Neural cell (in vitro differentiated cells): ENCODE measurements around the gene LRRC8B. TPM values are rescaled to one million over a fixed set of nuclear protein-coding genes. Genes with fewer than 3 reads are reported as not detected.
"Not testable (repeated sequence)": the region's sequence is repeated elsewhere in the genome, so short reads cannot be mapped to it uniquely, and the experiment has no call there.

Experiments
- H2AFZ ChIP-seq: fragments of 200-600, 300-800 bp; sonication (generic), shearing (Covaris generic); 2 replicates; pipeline ENCODE4 v1.6.0; 2014; ENCODE audit warnings: low read depth, mild to moderate bottlenecking, antibody characterized with exemption, low read length, moderate library complexity
- H3F3A ChIP-seq: fragments of 200-600 bp; shearing (Covaris generic); 2 replicates; pipeline ENCODE4 v1.6.1; 2016; ENCODE audit warnings: mild to moderate bottlenecking, moderate library complexity, mixed read lengths, antibody characterized with exemption, low read length; ENCODE audit not compliant: insufficient read depth, poor library complexity, severe bottlenecking
- H3K27ac ChIP-seq: fragments of 200-600, 300-800 bp; sonication (generic), shearing (Covaris generic); 2 replicates; pipeline ENCODE4 v1.5.1; 2014; ENCODE audit warnings: mild to moderate bottlenecking, low read length, moderate library complexity
- H3K27me3 ChIP-seq: fragments of 300-800, 200-600 bp; sonication (generic), shearing (Covaris generic); 2 replicates; pipeline ENCODE4 v1.6.0; 2014; ENCODE audit warnings: mild to moderate bottlenecking, low read depth, low read length, moderate library complexity; ENCODE audit not compliant: insufficient read depth
- H3K36me3 ChIP-seq: fragments of 300-800, 200-600 bp; sonication (generic), shearing (Covaris generic); 2 replicates; pipeline ENCODE4 v1.5.1; 2014; ENCODE audit warnings: mild to moderate bottlenecking, antibody characterized with exemption, low read length, moderate library complexity; ENCODE audit not compliant: insufficient read depth
- H3K4me2 ChIP-seq: fragments of 300-800, 200-600 bp; sonication (generic), shearing (Covaris generic); 2 replicates; pipeline ENCODE4 v1.6.0; 2014; ENCODE audit warnings: mild to moderate bottlenecking, low read length
- H3K4me3 ChIP-seq: fragments of 300-800, 200-600 bp; sonication (generic), shearing (Covaris generic); 2 replicates; pipeline ENCODE4 v1.5.1; 2014; ENCODE audit warnings: mild to moderate bottlenecking, low read length, moderate library complexity
- H3K79me2 ChIP-seq: fragments of 200-600 bp; shearing (Covaris generic); replicated peaks from 2 replicates; pipeline ENCODE4 v1.6.0; 2014; ENCODE audit warnings: mild to moderate bottlenecking, low read length, moderate library complexity; ENCODE audit not compliant: insufficient read depth
- H3K9ac ChIP-seq: fragments of 300-800, 200-600 bp; sonication (generic), shearing (Covaris generic); 2 replicates; pipeline ENCODE4 v1.6.1; 2016; ENCODE audit warnings: mild to moderate bottlenecking, low read length, mixed read lengths
- H3K9me2 ChIP-seq: fragments of 200-600 bp; shearing (Covaris generic); 2 replicates; pipeline ENCODE4 v1.6.1; 2016; ENCODE audit warnings: mild to moderate bottlenecking, low read length, mixed read lengths; ENCODE audit not compliant: insufficient read depth
- H3K9me3 ChIP-seq: fragments of 200-600, 300-800 bp; sonication (generic), shearing (Covaris generic); 2 replicates; pipeline ENCODE4 v1.6.1; 2016; ENCODE audit warnings: mild to moderate bottlenecking, mixed run types, low read length, moderate library complexity, mixed read lengths
- H4K20me1 ChIP-seq: fragments of 200-600 bp; shearing (Covaris generic); 2 replicates; pipeline ENCODE4 v1.6.1; 2016; ENCODE audit warnings: mild to moderate bottlenecking, mixed run types; ENCODE audit not compliant: insufficient read depth
- EP300 ChIP-seq: fragments of 450-650 bp; conservative IDR thresholded peaks from 2 replicates; pipeline ENCODE4 v1.6.1; 2014; ENCODE audit warnings: antibody characterized with exemption, mild to moderate bottlenecking, moderate library complexity; ENCODE audit not compliant: poor library complexity, severe bottlenecking
- EZH2 ChIP-seq: fragments of 200-600, 300-800 bp; shearing (Covaris generic), sonication (generic); IDR thresholded peaks from 2 replicates; pipeline ENCODE4 v1.6.1; 2014; ENCODE audit warnings: antibody characterized with exemption, low read length, borderline replicate concordance, mild to moderate bottlenecking; ENCODE audit not compliant: insufficient read depth, poor library complexity, severe bottlenecking
- MXI1 ChIP-seq: fragments of 450-650 bp; conservative IDR thresholded peaks from 2 replicates; pipeline ENCODE4 v1.6.1; 2014; ENCODE audit warnings: antibody characterized with exemption, mild to moderate bottlenecking; ENCODE audit not compliant: poor library complexity, severe bottlenecking
- POLR2AphosphoS5 ChIP-seq: IDR thresholded peaks from 2 replicates; pipeline ENCODE4 v1.6.1; 2012
- RAD21 ChIP-seq: fragments of 450-650 bp; conservative IDR thresholded peaks from 2 replicates; pipeline ENCODE4 v1.6.1; 2014; ENCODE audit warnings: antibody characterized with exemption, mild to moderate bottlenecking, moderate library complexity
- SMC3 ChIP-seq: fragments of 450-650 bp; conservative IDR thresholded peaks from 2 replicates; pipeline ENCODE4 v1.6.1; 2014; ENCODE audit warnings: antibody characterized with exemption, mild to moderate bottlenecking, moderate library complexity; ENCODE audit not compliant: poor library complexity
- TAF1 ChIP-seq: IDR thresholded peaks from 2 replicates; pipeline ENCODE4 v1.6.1; 2012; ENCODE audit warnings: low read depth
- polyA plus RNA-seq: library from polyadenylated mRNA; depleted of rRNA; stranded (reverse); fragments of >200 nt; gene quantifications from 2 replicates; pipeline ENCODE4 v1.2.3, GENCODE V29; 2014
- TF ChIP-seq, protein P1 (sequence below): fragments of 450-650 bp; IDR thresholded peaks from 2 replicates; pipeline ENCODE4 v1.5.1; 2014; ENCODE audit warnings: antibody characterized with exemption, mild to moderate bottlenecking, moderate library complexity; ENCODE audit not compliant: poor library complexity, severe bottlenecking
- TF ChIP-seq, protein P2 (sequence below): IDR thresholded peaks from 2 replicates; pipeline ENCODE4 v1.6.1; 2012; ENCODE audit warnings: borderline replicate concordance

The LRRC8B gene
- polyA plus RNA-seq, 1 donor from 2014 or later = 15.9 TPM

DNA sequence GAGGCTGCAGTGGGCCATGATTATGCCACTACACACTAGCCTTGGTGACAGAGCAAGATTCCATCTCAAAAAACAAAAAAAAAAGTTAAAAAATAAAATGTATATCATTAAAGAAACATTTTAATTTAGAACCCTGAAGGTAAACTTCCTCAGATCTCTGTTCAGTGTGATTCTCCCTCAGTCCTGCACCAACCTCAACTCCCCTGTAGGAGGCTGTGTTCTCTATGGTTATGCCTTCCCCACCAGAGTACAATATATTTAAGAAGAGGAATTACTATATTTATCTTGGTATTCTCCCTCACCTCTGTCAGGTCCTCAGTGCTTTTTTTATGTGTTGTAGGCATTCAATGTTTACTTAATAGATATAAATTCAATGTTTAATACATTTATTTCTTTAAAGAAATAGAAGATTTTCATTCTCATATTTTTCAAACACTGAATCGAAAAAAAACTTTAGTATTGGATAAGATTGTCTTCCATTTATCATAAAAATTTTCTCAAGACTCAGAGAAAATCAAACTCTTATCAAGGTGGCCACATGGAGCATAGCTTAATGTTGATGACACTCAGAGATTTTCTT is 4.8 kb upstream of the LRRC8B start:
- Histone ChIP-seq H3K27me3 (no peaks in the 10 kb centered on the region), H3K4me3 (no peak overlapping the region), H3K36me3 (no peaks in the 10 kb centered on the region), H3F3A (no peaks in the 10 kb centered on the region), H3K27ac (no peak overlapping the region), H3K9ac (no peak overlapping the region), H3K4me2 (no peak overlapping the region), H2AFZ (no peak overlapping the region), H3K79me2 (no peaks in the 10 kb centered on the region), H3K9me2 (no peaks in the 10 kb centered on the region), H4K20me1 (no peaks in the 10 kb centered on the region), H3K9me3 (no peaks in the 10 kb centered on the region)
- TF ChIP-seq, protein P1, sequence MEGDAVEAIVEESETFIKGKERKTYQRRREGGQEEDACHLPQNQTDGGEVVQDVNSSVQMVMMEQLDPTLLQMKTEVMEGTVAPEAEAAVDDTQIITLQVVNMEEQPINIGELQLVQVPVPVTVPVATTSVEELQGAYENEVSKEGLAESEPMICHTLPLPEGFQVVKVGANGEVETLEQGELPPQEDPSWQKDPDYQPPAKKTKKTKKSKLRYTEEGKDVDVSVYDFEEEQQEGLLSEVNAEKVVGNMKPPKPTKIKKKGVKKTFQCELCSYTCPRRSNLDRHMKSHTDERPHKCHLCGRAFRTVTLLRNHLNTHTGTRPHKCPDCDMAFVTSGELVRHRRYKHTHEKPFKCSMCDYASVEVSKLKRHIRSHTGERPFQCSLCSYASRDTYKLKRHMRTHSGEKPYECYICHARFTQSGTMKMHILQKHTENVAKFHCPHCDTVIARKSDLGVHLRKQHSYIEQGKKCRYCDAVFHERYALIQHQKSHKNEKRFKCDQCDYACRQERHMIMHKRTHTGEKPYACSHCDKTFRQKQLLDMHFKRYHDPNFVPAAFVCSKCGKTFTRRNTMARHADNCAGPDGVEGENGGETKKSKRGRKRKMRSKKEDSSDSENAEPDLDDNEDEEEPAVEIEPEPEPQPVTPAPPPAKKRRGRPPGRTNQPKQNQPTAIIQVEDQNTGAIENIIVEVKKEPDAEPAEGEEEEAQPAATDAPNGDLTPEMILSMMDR = peak; percentile 17
- TF ChIP-seq, protein P2, sequence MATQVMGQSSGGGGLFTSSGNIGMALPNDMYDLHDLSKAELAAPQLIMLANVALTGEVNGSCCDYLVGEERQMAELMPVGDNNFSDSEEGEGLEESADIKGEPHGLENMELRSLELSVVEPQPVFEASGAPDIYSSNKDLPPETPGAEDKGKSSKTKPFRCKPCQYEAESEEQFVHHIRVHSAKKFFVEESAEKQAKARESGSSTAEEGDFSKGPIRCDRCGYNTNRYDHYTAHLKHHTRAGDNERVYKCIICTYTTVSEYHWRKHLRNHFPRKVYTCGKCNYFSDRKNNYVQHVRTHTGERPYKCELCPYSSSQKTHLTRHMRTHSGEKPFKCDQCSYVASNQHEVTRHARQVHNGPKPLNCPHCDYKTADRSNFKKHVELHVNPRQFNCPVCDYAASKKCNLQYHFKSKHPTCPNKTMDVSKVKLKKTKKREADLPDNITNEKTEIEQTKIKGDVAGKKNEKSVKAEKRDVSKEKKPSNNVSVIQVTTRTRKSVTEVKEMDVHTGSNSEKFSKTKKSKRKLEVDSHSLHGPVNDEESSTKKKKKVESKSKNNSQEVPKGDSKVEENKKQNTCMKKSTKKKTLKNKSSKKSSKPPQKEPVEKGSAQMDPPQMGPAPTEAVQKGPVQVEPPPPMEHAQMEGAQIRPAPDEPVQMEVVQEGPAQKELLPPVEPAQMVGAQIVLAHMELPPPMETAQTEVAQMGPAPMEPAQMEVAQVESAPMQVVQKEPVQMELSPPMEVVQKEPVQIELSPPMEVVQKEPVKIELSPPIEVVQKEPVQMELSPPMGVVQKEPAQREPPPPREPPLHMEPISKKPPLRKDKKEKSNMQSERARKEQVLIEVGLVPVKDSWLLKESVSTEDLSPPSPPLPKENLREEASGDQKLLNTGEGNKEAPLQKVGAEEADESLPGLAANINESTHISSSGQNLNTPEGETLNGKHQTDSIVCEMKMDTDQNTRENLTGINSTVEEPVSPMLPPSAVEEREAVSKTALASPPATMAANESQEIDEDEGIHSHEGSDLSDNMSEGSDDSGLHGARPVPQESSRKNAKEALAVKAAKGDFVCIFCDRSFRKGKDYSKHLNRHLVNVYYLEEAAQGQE = no peak

DNA sequence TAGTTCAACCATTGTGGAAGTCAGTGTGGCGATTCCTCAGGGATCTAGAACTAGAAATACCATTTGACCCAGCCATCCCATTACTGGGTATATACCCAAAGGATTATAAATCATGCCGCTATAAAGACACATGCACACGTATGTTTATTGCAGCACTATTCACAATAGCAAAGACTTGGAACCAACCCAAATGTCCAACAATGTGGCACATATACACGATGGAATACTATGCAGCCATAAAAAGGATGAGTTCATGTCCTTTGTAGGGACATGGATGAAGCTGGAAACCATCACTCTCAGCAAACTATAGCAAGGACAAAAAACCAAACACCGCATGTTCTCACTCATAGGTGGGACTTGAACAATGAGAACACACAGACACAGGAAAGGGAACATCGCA is 2.7 kb upstream of the LRRC8B start:
- H3K27ac ChIP-seq, H3F3A ChIP-seq, H3K79me2 ChIP-seq, H3K9me2 ChIP-seq, H3K9me3 ChIP-seq, H3K4me2 ChIP-seq, H2AFZ ChIP-seq, H4K20me1 ChIP-seq, H3K27me3 ChIP-seq, H3K36me3 ChIP-seq, H3K4me3 ChIP-seq, H3K9ac ChIP-seq: not testable (repeated sequence)

DNA sequence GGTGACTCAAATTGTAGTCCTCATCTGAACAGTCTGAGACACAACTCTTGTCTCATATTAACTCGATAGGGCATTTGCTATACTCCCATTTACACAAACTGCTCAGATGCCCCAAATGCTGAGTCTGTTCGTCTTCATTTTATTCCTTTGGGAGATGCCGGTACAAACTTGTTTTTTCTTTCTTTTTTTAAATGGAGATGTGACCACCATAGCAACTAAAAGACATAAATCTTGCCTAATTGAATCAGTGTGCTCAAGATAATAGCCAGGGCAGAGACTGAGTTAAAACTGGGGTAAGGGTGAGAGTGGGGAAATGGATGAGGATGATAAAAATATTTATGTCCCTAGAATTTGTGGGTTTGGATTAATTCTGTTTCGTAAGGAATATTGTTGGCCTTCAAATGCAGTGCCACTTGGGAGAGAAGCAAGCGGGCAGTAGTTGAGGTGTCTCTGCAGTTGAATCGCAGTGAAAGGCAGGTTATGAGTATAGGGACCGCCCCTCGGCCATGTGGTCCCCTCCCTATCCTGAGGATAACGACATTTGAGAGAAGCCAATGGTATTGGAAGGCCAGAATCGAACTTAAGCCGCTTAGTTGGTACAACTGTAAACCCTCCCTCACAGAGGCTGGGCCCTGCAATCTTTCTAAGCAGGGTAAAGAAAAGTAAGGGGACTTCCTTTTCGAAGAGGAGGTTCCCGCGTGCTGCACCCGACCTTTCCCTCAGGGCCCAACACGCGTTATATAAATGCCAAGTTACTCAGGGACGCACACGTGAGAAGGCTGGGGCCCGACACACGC is 859 bp upstream of the LRRC8B start:
- H3K27ac ChIP-seq = peak overlapping the region; percentile 86
- TF ChIP-seq MXI1 (no peak), EP300 (no peak), TAF1 (no peak), EZH2 (no peak), SMC3 (no peak), POLR2AphosphoS5 (no peak), RAD21 (no peak)
- TF ChIP-seq, protein P2 = no peak
- TF ChIP-seq, protein P1 = no peak
- peak overlapping the region; percentile 91 for H3K9ac ChIP-seq
- H3K9me3 ChIP-seq = no peaks in the 10 kb centered on the region
- peaks cover 9% of the 10 kb centered on the region for H3K79me2 ChIP-seq
- H4K20me1 ChIP-seq = no peaks in the 10 kb centered on the region
- no peaks in the 10 kb centered on the region for H3F3A ChIP-seq
- peaks cover 7% of the 10 kb centered on the region for H3K36me3 ChIP-seq
- peak overlapping the region; percentile 48 for H3K4me2 ChIP-seq
- H3K9me2 ChIP-seq = no peaks in the 10 kb centered on the region
- H3K4me3 ChIP-seq = peak overlapping the region; percentile 100
- H3K27me3 ChIP-seq = no peaks in the 10 kb centered on the region
- H2AFZ ChIP-seq = peak overlapping the region; percentile 98
